Measurements from ENCODE around the gene KIF1B.

Gene KIF1B

DNA sequence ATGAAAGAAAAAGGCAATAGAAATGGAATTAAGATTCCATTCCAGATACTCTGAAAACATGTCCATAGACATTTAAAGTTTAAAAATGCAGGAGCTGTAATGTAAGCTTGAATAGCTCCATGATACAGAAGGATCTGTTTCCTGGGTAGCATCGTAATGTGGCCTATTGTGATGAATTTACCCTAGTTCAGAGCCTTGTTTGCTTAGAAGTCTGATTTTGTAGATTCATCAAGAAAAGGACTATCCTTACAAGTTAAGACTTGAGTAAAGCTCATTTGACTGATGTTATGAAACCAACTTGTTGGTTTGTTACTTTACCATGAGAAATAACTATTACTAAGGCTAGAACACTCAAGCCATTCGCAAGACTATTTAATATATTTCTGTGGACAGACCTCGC is 55.5 kb downstream of the KIF1B start:
- Mint-ChIP-seq H3K9me3 (no peaks in the 10 kb centered on the region), H3K4me3 (no peak overlapping the region), H3K36me3 (ENCODE audit: low read depth) (peaks cover 70% of the 10 kb centered on the region), H3K27me3 (no peaks in the 10 kb centered on the region), H3K4me1 (ENCODE audit: low read depth) (no peaks in the 10 kb centered on the region), H3K27ac (no peak overlapping the region)
- intact Hi-C loops (cut with micrococcal nuclease): no loop called here

- H3K4me3 Mint-ChIP-seq: no peak overlapping the region
- no peaks in the 10 kb centered on the region for H3K4me1 Mint-ChIP-seq (ENCODE audit: low read depth)
- intact Hi-C loops (cut with micrococcal nuclease): no loop called here
- H3K27ac Mint-ChIP-seq: no peak overlapping the region
- H3K9me3 Mint-ChIP-seq: no peaks in the 10 kb centered on the region
- peaks cover 71% of the 10 kb centered on the region for H3K36me3 Mint-ChIP-seq (ENCODE audit: low read depth)
- H3K27me3 Mint-ChIP-seq: no peaks in the 10 kb centered on the region
Observed at GRCh38 chr1:10267319-10267718, 56.9 kb downstream of the KIF1B start.

- H3K27ac Mint-ChIP-seq: no peak overlapping the region
Observed at GRCh38 chr1:10267921-10268320, 57.6 kb downstream of the KIF1B start.

DNA sequence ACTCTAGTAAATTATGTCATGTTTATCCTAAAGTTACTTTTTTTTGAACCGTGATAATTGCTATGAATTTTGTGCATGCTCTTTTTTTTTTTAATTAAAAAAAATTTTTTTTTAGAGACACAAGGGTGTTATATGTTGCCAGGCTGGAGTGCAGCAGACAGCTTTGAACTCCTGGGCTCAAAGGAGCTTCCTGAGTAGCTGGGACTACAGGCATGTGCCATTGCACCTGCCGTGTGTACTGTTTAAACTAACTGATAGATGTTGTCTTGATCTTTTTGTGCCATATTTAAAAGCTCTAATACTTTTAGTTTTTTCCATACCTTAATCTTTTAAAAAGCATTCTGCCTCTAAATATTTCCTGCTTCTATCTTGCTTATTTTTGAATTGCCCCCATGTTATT is 60.7 kb downstream of the KIF1B start:
- H3K9me3 Mint-ChIP-seq: no peaks in the 10 kb centered on the region
- no peak overlapping the region for H3K4me3 Mint-ChIP-seq
- H3K27ac Mint-ChIP-seq: no peak overlapping the region
- H3K36me3 Mint-ChIP-seq (ENCODE audit: low read depth): peaks cover 85% of the 10 kb centered on the region
- no peaks in the 10 kb centered on the region for H3K4me1 Mint-ChIP-seq (ENCODE audit: low read depth)
- no peaks in the 10 kb centered on the region for H3K27me3 Mint-ChIP-seq
- intact Hi-C loops (cut with micrococcal nuclease): no loop called here

More at GRCh38 chr1:10267921-10268320, 57.6 kb downstream of the KIF1B start:
- Mint-ChIP-seq H3K4me1 (ENCODE audit: low read depth) (no peaks in the 10 kb centered on the region), H3K9me3 (no peaks in the 10 kb centered on the region), H3K36me3 (ENCODE audit: low read depth) (peaks cover 71% of the 10 kb centered on the region), H3K27me3 (no peaks in the 10 kb centered on the region), H3K4me3 (no peak overlapping the region)
- intact Hi-C loops (cut with micrococcal nuclease): no loop called here

- intact Hi-C loops (cut with micrococcal nuclease): no loop called here
- Mint-ChIP-seq H3K4me3 (no peak overlapping the region), H3K4me1 (ENCODE audit: low read depth) (no peaks in the 10 kb centered on the region), H3K27ac (no peak overlapping the region), H3K9me3 (no peaks in the 10 kb centered on the region), H3K36me3 (ENCODE audit: low read depth) (peaks cover 89% of the 10 kb centered on the region), H3K27me3 (no peaks in the 10 kb centered on the region)
Observed at GRCh38 chr1:10271869-10272268, 61.5 kb downstream of the KIF1B start.

DNA sequence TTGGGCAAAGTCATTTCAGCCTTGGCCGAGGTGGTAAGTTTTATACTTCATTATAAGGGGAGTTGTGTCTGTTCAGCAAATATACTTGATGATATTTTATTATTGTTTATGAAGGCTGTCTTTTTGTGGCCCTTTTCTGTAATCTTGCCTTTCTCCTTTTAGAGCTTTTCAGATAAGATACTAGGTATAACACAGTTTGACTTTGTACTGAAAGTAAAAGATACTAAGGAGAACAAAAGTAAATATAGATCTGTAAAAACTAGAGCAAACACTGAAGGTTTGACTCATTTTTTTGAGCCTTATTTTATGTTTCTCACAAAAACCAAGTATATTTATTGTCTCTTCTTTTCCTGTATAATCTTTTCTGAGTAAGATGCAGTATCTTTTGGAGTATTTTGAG is 61.9 kb downstream of the KIF1B start:
- H3K27ac Mint-ChIP-seq: no peak overlapping the region
- H3K4me3 Mint-ChIP-seq: no peak overlapping the region
- H3K9me3 Mint-ChIP-seq: no peaks in the 10 kb centered on the region
- peaks cover 86% of the 10 kb centered on the region for H3K36me3 Mint-ChIP-seq (ENCODE audit: low read depth)
- no peaks in the 10 kb centered on the region for H3K4me1 Mint-ChIP-seq (ENCODE audit: low read depth)
- intact Hi-C loops (cut with micrococcal nuclease): no loop called here
- H3K27me3 Mint-ChIP-seq: no peaks in the 10 kb centered on the region

GRCh38 chr1:10278880-10279279 is 68.5 kb downstream of the KIF1B start:
- H3K9me3 Mint-ChIP-seq: no peaks in the 10 kb centered on the region
- intact Hi-C loops (cut with micrococcal nuclease): no loop called here
- peaks cover 85% of the 10 kb centered on the region for H3K36me3 Mint-ChIP-seq (ENCODE audit: low read depth)
- H3K27me3 Mint-ChIP-seq: no peaks in the 10 kb centered on the region
- no peaks in the 10 kb centered on the region for H3K4me1 Mint-ChIP-seq (ENCODE audit: low read depth)
- H3K4me3 Mint-ChIP-seq: no peak overlapping the region
- no peak overlapping the region for H3K27ac Mint-ChIP-seq

GRCh38 chr1:10280439-10281350 is 70.3 kb downstream of the KIF1B start:
- no peaks in the 10 kb centered on the region for H3K9me3 Mint-ChIP-seq
- H3K36me3 Mint-ChIP-seq (ENCODE audit: low read depth): peaks cover 85% of the 10 kb centered on the region
- no peaks in the 10 kb centered on the region for H3K27me3 Mint-ChIP-seq
- no peak overlapping the region for H3K27ac Mint-ChIP-seq
- no peaks in the 10 kb centered on the region for H3K4me1 Mint-ChIP-seq (ENCODE audit: low read depth)
- no peak overlapping the region for H3K4me3 Mint-ChIP-seq
- intact Hi-C loops (cut with micrococcal nuclease): no loop called here

GRCh38 chr1:10283318-10283984 is 73.1 kb downstream of the KIF1B start:
- no peaks in the 10 kb centered on the region for H3K4me1 Mint-ChIP-seq (ENCODE audit: low read depth)
- no peak overlapping the region for H3K4me3 Mint-ChIP-seq
- intact Hi-C loops (cut with micrococcal nuclease): no loop called here
- no peak overlapping the region for H3K27ac Mint-ChIP-seq
- peaks cover 84% of the 10 kb centered on the region for H3K36me3 Mint-ChIP-seq (ENCODE audit: low read depth)
- no peaks in the 10 kb centered on the region for H3K9me3 Mint-ChIP-seq
- no peaks in the 10 kb centered on the region for H3K27me3 Mint-ChIP-seq

- Mint-ChIP-seq H3K9me3 (no peaks in the 10 kb centered on the region), H3K4me3 (no peak overlapping the region), H3K36me3 (ENCODE audit: low read depth) (peaks cover 87% of the 10 kb centered on the region), H3K27ac (no peak overlapping the region), H3K4me1 (ENCODE audit: low read depth) (no peaks in the 10 kb centered on the region), H3K27me3 (no peaks in the 10 kb centered on the region)
- intact Hi-C loops (cut with micrococcal nuclease): no loop called here
Observed at GRCh38 chr1:10286244-10286643, 75.9 kb downstream of the KIF1B start.

- H3K36me3 Mint-ChIP-seq (ENCODE audit: low read depth): peaks cover 88% of the 10 kb centered on the region
- no peaks in the 10 kb centered on the region for H3K9me3 Mint-ChIP-seq
- intact Hi-C loops (cut with micrococcal nuclease): no loop called here
- no peaks in the 10 kb centered on the region for H3K4me1 Mint-ChIP-seq (ENCODE audit: low read depth)
- no peaks in the 10 kb centered on the region for H3K27me3 Mint-ChIP-seq
- H3K4me3 Mint-ChIP-seq: no peak overlapping the region
- no peak overlapping the region for H3K27ac Mint-ChIP-seq
Observed at GRCh38 chr1:10287023-10287645, 76.8 kb downstream of the KIF1B start.

- Mint-ChIP-seq H3K4me3 (no peak overlapping the region), H3K27me3 (no peaks in the 10 kb centered on the region), H3K27ac (no peak overlapping the region), H3K36me3 (ENCODE audit: low read depth) (peaks cover 88% of the 10 kb centered on the region), H3K4me1 (ENCODE audit: low read depth) (no peaks in the 10 kb centered on the region), H3K9me3 (no peaks in the 10 kb centered on the region)
- intact Hi-C loops (cut with micrococcal nuclease): no loop called here
Observed at GRCh38 chr1:10288029-10288615, 77.8 kb downstream of the KIF1B start.

DNA sequence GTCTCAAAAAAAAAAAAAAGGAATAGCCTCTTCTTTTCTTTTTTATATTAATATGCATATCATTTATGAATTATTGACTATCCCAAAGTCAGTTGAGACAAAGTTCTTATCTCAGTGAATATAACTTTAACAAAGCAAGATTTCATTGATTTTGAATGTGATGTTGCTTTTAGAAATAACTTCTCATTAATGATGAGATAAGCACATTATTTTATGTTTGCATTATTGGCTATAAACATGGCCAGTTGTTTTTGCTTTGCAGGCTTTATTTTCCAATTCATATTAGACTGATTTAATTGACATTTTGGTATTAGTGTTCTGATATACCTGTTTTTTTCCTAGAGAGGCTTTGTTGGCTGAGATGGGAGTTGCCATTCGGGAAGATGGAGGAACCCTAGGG is 81.3 kb downstream of the KIF1B start:
- Mint-ChIP-seq H3K36me3 (ENCODE audit: low read depth) (peaks cover 91% of the 10 kb centered on the region), H3K4me3 (no peak overlapping the region), H3K9me3 (no peaks in the 10 kb centered on the region), H3K27ac (no peak overlapping the region), H3K27me3 (no peaks in the 10 kb centered on the region), H3K4me1 (ENCODE audit: low read depth) (no peaks in the 10 kb centered on the region)
- intact Hi-C loops (cut with micrococcal nuclease): no loop called here

GRCh38 chr1:10292188-10292587 is 81.8 kb downstream of the KIF1B start:
- Mint-ChIP-seq H3K9me3 (no peaks in the 10 kb centered on the region), H3K4me1 (ENCODE audit: low read depth) (no peaks in the 10 kb centered on the region), H3K4me3 (no peak overlapping the region), H3K27ac (no peak overlapping the region), H3K36me3 (ENCODE audit: low read depth) (peaks cover 91% of the 10 kb centered on the region), H3K27me3 (no peaks in the 10 kb centered on the region)
- intact Hi-C loops (cut with micrococcal nuclease): no loop called here
